HepG2 (cell line): Measurements from ENCODE around the gene HILPDA. TPM values are rescaled to one million over a fixed set of nuclear protein-coding genes. Genes with fewer than 3 reads are reported as not detected.

Source experiments
- RCOR2 ChIP-seq: IDR thresholded peaks from 2 replicates; pipeline ENCODE4 v1.6.1; 2016; ENCODE audit warnings: missing biosample characterization, missing genetic modification reagents
- THAP11 ChIP-seq: IDR thresholded peaks from 2 replicates; pipeline ENCODE4 v1.6.1; 2016; ENCODE audit warnings: missing biosample characterization, missing genetic modification reagents
- ZIK1 ChIP-seq: sonication (generic); formaldehyde crosslinking; IDR thresholded peaks from 2 replicates; pipeline ENCODE4 v1.5.0; 2020; ENCODE audit warnings: mild to moderate bottlenecking, low read depth, missing genetic modification reagents, borderline replicate concordance
- ZNF468 ChIP-seq: sonication (generic); formaldehyde crosslinking; IDR thresholded peaks from 2 replicates; pipeline ENCODE4 v1.8.0; 2022; ENCODE audit warnings: mild to moderate bottlenecking, moderate library complexity, missing genetic modification reagents
- ZNF557 ChIP-seq: sonication (generic); formaldehyde crosslinking; IDR thresholded peaks from 2 replicates; pipeline ENCODE4 v1.4.0; 2020; ENCODE audit warnings: missing genetic modification reagents
- polyA plus RNA-seq, 8 experiments: library from polyadenylated mRNA; depleted of rRNA in 3 of 8; stranded (reverse) in 7 of 8; unstranded in 1 of 8; fragments of >200 nt; fragmentation: Illumina TruSeq in 4 of 8; extraction: Trizol in 4 of 8; gene quantifications; 2 replicates each; pipeline versions ENCODE4 v1.2.1 to v1.2.3, GENCODE V29; 2011 to 2016; ENCODE audit warnings: low read depth in 4 of 8, missing spikeins in 1 of 8, mixed read lengths in 1 of 8; ENCODE audit not compliant: insufficient read depth in 1 of 8
- total RNA-seq, 5 experiments: library from RNA; depleted of rRNA; stranded (reverse); fragments of >200 nt; fragmentation: Illumina TruSeq; extraction: Trizol; gene quantifications; 2 replicates each; pipeline ENCODE4 v1.2.3, GENCODE V29; 2016; ENCODE audit warnings: low read depth in 1 of 5
- TF ChIP-seq, protein P1 (sequence below): sonication (generic); formaldehyde crosslinking; IDR thresholded peaks from 2 replicates; pipeline ENCODE4 v1.8.0; 2022; ENCODE audit warnings: missing genetic modification reagents, mild to moderate bottlenecking, borderline replicate concordance
- TF ChIP-seq, protein P2 (sequence below): sonication (generic); formaldehyde crosslinking; IDR thresholded peaks from 2 replicates; pipeline ENCODE4 v1.4.0; 2020; ENCODE audit warnings: missing genetic modification reagents
- TF ChIP-seq, protein P3 (sequence below): sonication (generic); formaldehyde crosslinking; IDR thresholded peaks from 2 replicates; pipeline ENCODE4 v1.4.0; 2020; ENCODE audit warnings: missing genetic modification reagents
- TF ChIP-seq, protein P4 (sequence below): sonication (generic); formaldehyde crosslinking; IDR thresholded peaks from 2 replicates; pipeline ENCODE4 v1.4.0; 2020; ENCODE audit warnings: mild to moderate bottlenecking, missing genetic modification reagents
- TF ChIP-seq, protein P5 (sequence below): sonication (generic); formaldehyde crosslinking; IDR thresholded peaks from 2 replicates; pipeline ENCODE4 v1.4.0; 2020; ENCODE audit warnings: mild to moderate bottlenecking, missing genetic modification reagents, borderline replicate concordance

Gene HILPDA
- total and polyA plus RNA-seq, 2 of the 13 experiments (the other 11 are each of a cell fraction or from before 2014, with no cell fraction given): 11.1 to 44.0 TPM

DNA sequence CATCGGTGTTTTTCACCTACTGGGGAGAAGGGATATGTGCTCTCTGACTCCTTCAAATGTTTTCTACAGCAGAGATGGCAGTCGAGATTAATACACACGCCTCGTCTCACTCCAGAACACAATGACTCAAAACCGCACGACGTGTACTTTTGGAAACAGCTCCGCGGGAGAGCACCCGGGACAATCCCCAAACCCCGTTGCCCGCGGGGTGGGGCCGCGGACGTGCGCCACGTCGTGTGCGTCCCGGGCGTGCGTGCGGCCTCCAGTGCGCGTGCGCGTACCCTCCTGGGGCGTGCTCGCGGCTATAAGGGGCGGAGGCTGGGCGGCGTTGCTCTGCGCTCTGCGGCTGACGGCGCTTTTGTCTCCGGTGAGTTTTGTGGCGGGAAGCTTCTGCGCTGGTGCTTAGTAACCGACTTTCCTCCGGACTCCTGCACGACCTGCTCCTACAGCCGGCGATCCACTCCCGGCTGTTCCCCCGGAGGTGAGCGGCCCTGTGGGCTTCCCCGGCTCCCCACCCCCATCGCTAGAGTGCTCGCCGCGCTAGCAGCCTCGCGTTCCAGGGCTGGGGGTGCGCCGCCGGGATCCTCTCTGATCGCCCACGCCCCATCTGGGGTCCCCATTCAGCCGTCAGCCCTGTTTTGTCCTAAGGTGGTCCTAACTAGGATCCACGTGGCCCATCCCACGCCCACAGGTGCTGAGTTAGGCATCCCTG, at the start of gene HILPDA (continued):
- TF ChIP-seq ZNF468 (no peak), ZNF557 (CRISPR knock-in tag) (no peak; the same call in 1 of the 2 replicates), THAP11 (CRISPR knock-in tag) (peak; percentile 80), ZIK1 (CRISPR knock-in tag) (peak; percentile 94), RCOR2 (no peak)
- TF ChIP-seq, protein P1, sequence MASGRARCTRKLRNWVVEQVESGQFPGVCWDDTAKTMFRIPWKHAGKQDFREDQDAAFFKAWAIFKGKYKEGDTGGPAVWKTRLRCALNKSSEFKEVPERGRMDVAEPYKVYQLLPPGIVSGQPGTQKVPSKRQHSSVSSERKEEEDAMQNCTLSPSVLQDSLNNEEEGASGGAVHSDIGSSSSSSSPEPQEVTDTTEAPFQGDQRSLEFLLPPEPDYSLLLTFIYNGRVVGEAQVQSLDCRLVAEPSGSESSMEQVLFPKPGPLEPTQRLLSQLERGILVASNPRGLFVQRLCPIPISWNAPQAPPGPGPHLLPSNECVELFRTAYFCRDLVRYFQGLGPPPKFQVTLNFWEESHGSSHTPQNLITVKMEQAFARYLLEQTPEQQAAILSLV (CRISPR knock-in tag): peak; percentile 81; the same call in 1 of the 2 replicates
- TF ChIP-seq, protein P2, sequence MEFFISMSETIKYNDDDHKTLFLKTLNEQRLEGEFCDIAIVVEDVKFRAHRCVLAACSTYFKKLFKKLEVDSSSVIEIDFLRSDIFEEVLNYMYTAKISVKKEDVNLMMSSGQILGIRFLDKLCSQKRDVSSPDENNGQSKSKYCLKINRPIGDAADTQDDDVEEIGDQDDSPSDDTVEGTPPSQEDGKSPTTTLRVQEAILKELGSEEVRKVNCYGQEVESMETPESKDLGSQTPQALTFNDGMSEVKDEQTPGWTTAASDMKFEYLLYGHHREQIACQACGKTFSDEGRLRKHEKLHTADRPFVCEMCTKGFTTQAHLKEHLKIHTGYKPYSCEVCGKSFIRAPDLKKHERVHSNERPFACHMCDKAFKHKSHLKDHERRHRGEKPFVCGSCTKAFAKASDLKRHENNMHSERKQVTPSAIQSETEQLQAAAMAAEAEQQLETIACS (CRISPR knock-in tag): peak; percentile 96
- TF ChIP-seq, protein P3, sequence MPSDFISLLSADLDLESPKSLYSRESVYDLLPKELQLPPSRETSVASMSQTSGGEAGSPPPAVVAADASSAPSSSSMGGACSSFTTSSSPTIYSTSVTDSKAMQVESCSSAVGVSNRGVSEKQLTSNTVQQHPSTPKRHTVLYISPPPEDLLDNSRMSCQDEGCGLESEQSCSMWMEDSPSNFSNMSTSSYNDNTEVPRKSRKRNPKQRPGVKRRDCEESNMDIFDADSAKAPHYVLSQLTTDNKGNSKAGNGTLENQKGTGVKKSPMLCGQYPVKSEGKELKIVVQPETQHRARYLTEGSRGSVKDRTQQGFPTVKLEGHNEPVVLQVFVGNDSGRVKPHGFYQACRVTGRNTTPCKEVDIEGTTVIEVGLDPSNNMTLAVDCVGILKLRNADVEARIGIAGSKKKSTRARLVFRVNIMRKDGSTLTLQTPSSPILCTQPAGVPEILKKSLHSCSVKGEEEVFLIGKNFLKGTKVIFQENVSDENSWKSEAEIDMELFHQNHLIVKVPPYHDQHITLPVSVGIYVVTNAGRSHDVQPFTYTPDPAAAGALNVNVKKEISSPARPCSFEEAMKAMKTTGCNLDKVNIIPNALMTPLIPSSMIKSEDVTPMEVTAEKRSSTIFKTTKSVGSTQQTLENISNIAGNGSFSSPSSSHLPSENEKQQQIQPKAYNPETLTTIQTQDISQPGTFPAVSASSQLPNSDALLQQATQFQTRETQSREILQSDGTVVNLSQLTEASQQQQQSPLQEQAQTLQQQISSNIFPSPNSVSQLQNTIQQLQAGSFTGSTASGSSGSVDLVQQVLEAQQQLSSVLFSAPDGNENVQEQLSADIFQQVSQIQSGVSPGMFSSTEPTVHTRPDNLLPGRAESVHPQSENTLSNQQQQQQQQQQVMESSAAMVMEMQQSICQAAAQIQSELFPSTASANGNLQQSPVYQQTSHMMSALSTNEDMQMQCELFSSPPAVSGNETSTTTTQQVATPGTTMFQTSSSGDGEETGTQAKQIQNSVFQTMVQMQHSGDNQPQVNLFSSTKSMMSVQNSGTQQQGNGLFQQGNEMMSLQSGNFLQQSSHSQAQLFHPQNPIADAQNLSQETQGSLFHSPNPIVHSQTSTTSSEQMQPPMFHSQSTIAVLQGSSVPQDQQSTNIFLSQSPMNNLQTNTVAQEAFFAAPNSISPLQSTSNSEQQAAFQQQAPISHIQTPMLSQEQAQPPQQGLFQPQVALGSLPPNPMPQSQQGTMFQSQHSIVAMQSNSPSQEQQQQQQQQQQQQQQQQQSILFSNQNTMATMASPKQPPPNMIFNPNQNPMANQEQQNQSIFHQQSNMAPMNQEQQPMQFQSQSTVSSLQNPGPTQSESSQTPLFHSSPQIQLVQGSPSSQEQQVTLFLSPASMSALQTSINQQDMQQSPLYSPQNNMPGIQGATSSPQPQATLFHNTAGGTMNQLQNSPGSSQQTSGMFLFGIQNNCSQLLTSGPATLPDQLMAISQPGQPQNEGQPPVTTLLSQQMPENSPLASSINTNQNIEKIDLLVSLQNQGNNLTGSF: no peak
- TF ChIP-seq, protein P4, sequence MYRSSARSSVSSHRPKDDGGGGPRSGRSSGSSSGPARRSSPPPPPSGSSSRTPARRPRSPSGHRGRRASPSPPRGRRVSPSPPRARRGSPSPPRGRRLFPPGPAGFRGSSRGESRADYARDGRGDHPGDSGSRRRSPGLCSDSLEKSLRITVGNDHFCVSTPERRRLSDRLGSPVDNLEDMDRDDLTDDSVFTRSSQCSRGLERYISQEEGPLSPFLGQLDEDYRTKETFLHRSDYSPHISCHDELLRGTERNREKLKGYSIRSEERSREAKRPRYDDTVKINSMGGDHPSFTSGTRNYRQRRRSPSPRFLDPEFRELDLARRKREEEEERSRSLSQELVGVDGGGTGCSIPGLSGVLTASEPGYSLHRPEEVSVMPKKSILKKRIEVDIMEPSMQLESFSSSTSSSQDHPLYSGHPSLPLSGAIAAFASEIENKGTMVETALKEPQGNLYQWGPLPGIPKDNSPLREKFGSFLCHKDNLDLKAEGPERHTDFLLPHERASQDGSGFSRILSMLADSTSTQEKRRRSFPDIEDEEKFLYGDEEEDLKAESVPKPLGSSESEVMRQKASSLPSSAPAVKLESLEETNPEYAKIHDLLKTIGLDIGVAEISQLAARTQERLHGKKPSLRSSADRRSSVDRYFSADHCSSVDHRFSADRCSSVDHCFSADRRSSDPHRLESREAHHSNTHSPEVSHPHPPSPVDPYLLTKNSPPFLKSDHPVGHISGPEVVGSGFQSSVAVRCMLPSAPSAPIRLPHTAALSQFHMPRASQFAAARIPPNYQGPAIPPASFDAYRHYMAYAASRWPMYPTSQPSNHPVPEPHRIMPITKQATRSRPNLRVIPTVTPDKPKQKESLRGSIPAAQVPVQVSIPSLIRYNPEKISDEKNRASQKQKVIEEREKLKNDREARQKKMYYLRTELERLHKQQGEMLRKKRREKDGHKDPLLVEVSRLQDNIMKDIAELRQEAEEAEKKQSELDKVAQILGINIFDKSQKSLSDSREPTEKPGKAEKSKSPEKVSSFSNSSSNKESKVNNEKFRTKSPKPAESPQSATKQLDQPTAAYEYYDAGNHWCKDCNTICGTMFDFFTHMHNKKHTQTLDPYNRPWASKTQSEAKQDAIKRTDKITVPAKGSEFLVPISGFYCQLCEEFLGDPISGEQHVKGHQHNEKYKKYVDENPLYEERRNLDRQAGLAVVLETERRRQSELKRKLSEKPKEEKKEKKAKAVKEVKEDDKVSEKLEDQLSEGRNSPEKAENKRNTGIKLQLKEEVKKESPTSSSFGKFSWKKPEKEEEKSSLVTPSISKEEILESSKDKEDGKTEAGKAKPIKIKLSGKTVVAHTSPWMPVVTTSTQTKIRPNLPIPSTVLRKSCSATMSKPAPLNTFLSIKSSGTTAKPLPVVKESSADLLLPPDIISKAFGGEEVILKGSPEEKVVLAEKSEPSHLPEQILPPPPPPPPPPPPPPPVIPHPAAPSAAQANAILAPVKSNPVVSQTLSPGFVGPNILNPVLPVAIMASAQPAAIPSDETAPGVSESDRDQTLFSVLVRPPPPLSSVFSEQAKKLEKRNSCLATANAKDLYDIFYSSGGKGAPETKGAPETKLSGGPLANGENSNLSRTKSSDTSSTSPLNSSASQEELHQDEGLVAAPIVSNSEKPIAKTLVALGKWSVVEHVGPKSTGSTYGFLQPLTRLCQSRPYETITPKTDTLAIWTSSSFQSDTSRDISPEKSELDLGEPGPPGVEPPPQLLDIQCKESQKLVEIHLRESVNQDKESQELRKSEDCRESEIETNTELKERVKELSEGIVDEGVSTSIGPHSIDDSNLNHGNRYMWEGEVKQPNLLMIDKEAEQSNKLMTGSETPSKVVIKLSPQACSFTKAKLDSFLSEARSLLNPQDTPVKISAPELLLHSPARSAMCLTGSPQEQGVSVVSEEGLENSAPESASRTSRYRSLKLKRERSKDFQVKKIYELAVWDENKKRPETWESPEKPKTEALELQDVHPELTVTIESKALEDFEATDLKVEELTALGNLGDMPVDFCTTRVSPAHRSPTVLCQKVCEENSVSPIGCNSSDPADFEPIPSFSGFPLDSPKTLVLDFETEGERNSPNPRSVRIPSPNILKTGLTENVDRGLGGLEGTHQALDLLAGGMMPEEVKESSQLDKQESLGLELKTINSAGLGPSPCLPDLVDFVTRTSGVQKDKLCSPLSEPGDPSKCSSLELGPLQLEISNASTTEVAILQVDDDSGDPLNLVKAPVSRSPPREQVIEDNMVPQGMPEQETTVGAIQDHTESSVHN: no peak
- TF ChIP-seq, protein P5, sequence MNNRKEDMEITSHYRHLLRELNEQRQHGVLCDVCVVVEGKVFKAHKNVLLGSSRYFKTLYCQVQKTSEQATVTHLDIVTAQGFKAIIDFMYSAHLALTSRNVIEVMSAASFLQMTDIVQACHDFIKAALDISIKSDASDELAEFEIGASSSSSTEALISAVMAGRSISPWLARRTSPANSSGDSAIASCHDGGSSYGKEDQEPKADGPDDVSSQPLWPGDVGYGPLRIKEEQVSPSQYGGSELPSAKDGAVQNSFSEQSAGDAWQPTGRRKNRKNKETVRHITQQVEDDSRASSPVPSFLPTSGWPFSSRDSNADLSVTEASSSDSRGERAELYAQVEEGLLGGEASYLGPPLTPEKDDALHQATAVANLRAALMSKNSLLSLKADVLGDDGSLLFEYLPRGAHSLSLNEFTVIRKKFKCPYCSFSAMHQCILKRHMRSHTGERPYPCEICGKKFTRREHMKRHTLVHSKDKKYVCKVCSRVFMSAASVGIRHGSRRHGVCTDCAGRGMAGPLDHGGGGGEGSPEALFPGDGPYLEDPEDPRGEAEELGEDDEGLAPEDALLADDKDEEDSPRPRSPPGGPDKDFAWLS: no peak
